Sigmoid colon (tissue), 4 donors: Measurements from ENCODE around the gene KRTAP10-3.

Experiments used
- CTCF ChIP-seq, 4 experiments: fragments of 450-650 bp in 3 of 4; fragments of 200-600 bp in 1 of 4; IDR thresholded peaks; one replicate each; pipeline ENCODE4 v1.5.1; 2016 to 2019; ENCODE audit warnings: antibody characterized with exemption in 4 of 4, mild to moderate bottlenecking in 3 of 4, moderate library complexity in 2 of 4
- EP300 ChIP-seq, 4 donors: sonication (generic); formaldehyde crosslinking; IDR thresholded peaks; one replicate each; pipeline ENCODE4 v1.6.1; 2017; ENCODE audit warnings: antibody characterized with exemption in 4 of 4

GRCh38 chr21:44579833-44580144 lies 21.2 kb upstream of the KRTAP10-3 start:
- TF ChIP-seq CTCF (IDR thresholded peaks at IDR 0.05) = no peak
- no peak for TF ChIP-seq EP300 (IDR thresholded peaks at IDR 0.05)
